IMR-90 (cell line): Measurements from ENCODE around the gene ASS1. TPM values are rescaled to one million over a fixed set of nuclear protein-coding genes. Genes with fewer than 3 reads are reported as not detected.

ENCODE experiments used
- ATAC-seq: fragments of 200-7000 bp; cut with Tn5 transposase; 2 replicates; pipeline ENCODE4 v1.9.1; 2020; ENCODE audit warnings: low read depth, mild to moderate bottlenecking, moderate library complexity
- BruUV-seq: library from RNA; stranded (reverse); fragments of 400-500 nt; replicated peaks from 2 replicates; lab custom pipeline; 2021; lab: Mats Ljungman, UMichigan
- CTCF ChIA-PET: fragments of 300-600 bp; formaldehyde crosslinking; extraction: SDS; loops from one replicate; lab custom pipeline; 2021; ENCODE audit warnings: antibody characterized with exemption; lab: Yijun Ruan, JAX
- POLR2A ChIA-PET: fragments of 300-600 bp; sonication (Branson Sonifier 250); formaldehyde crosslinking; loops from one replicate; lab custom pipeline; 2022; ENCODE audit warnings: antibody characterized with exemption; ENCODE audit not compliant: unreplicated experiment; lab: Charles Lee
- DNase-seq: peaks from one replicate; pipeline ENCODE4 v3.0.0; 2013
- H2AFZ ChIP-seq: replicated peaks from 2 replicates; pipeline ENCODE3; 2013; ENCODE audit warnings: low read length, mild to moderate bottlenecking; ENCODE audit not compliant: poor library complexity
- H2AK5ac ChIP-seq: 2 replicates; pipeline ENCODE4 v1.6.1; 2013; ENCODE audit warnings: low read depth, low read length, inconsistent platforms
- H2AK9ac ChIP-seq: replicated peaks from 2 replicates; pipeline ENCODE3; 2013; ENCODE audit warnings: mild to moderate bottlenecking, low read depth, low read length, moderate library complexity; ENCODE audit not compliant: poor library complexity
- H2BK120ac ChIP-seq: 2 replicates; pipeline ENCODE4 v1.6.1; 2013; ENCODE audit warnings: low read depth, low read length, inconsistent platforms
- H2BK15ac ChIP-seq: 3 replicates; pipeline ENCODE4 v1.6.1; 2013; ENCODE audit warnings: low read depth, low read length, inconsistent platforms
- H2BK20ac ChIP-seq: 2 replicates; pipeline ENCODE4 v1.6.1; 2013; ENCODE audit warnings: low read depth, mild to moderate bottlenecking, inconsistent platforms, low read length, moderate library complexity
- H2BK5ac ChIP-seq: 2 replicates; pipeline ENCODE4 v1.6.1; 2013; ENCODE audit warnings: mild to moderate bottlenecking, low read depth, low read length, inconsistent platforms; ENCODE audit not compliant: poor library complexity, severe bottlenecking
- H3K14ac ChIP-seq: replicated peaks from 2 replicates; pipeline ENCODE4 v1.6.1; 2013; ENCODE audit warnings: low read depth, low read length, inconsistent platforms
- H3K18ac ChIP-seq: 2 replicates; pipeline ENCODE4 v1.6.1; 2013; ENCODE audit warnings: low read depth, low read length, control low read depth
- H3K23ac ChIP-seq: 2 replicates; pipeline ENCODE4 v1.6.1; 2013; ENCODE audit warnings: low read depth, low read length, inconsistent platforms
- H3K27ac ChIP-seq: 2 replicates; pipeline ENCODE4 v1.5.1; 2013; ENCODE audit warnings: mild to moderate bottlenecking, control low read depth, low read length; ENCODE audit not compliant: insufficient read depth
- H3K27me3 ChIP-seq: 2 replicates; pipeline ENCODE4 v1.6.1; 2013; ENCODE audit warnings: low read length; ENCODE audit not compliant: control insufficient read depth, insufficient read depth
- H3K36me3 ChIP-seq: 2 replicates; pipeline ENCODE4 v1.6.1; 2013; ENCODE audit warnings: low read length, mixed read lengths; ENCODE audit not compliant: control insufficient read depth, insufficient read depth
- H3K4ac ChIP-seq: 2 replicates; pipeline ENCODE4 v1.6.1; 2013; ENCODE audit warnings: low read depth, low read length, inconsistent platforms
- H3K4me1 ChIP-seq: 2 replicates; pipeline ENCODE4 v1.6.1; 2013; ENCODE audit warnings: low read length, mixed read lengths; ENCODE audit not compliant: control insufficient read depth, insufficient read depth
- H3K4me2 ChIP-seq: 2 replicates; pipeline ENCODE4 v1.6.1; 2013; ENCODE audit warnings: low read depth, mild to moderate bottlenecking, control low read depth, low read length, moderate library complexity
- H3K4me3 ChIP-seq: 2 replicates; pipeline ENCODE4 v1.5.1; 2013; ENCODE audit warnings: low read depth, mild to moderate bottlenecking, control low read depth, low read length, moderate library complexity; ENCODE audit not compliant: insufficient read depth
- H3K56ac ChIP-seq: 2 replicates; pipeline ENCODE4 v1.6.1; 2013; ENCODE audit warnings: low read length, inconsistent platforms; ENCODE audit not compliant: insufficient read depth; ENCODE audit errors: extremely low read depth
- H3K79me1 ChIP-seq, 2 experiments: 2 replicates each; pipeline ENCODE4 v1.6.1; 2013; ENCODE audit warnings: low read length in 2 of 2, inconsistent platforms in 1 of 2, low read depth in 1 of 2
- H3K9ac ChIP-seq: 2 replicates; pipeline ENCODE4 v1.6.1; 2013; ENCODE audit warnings: low read depth, low read length, control low read depth
- H3K9me1 ChIP-seq: 2 replicates; pipeline ENCODE4 v1.6.1; 2013; ENCODE audit warnings: low read length, inconsistent platforms; ENCODE audit not compliant: insufficient read depth
- H3K9me3 ChIP-seq: 2 replicates; pipeline ENCODE4 v1.6.1; 2013; ENCODE audit warnings: low read length; ENCODE audit not compliant: control insufficient read depth, insufficient read depth
- H4K20me1 ChIP-seq: 2 replicates; pipeline ENCODE4 v1.6.1; 2013; ENCODE audit warnings: low read length, inconsistent platforms; ENCODE audit not compliant: insufficient read depth
- H4K5ac ChIP-seq: 2 replicates; pipeline ENCODE4 v1.6.1; 2013; ENCODE audit warnings: mild to moderate bottlenecking, low read depth, low read length, control low read depth
- H4K8ac ChIP-seq, 2 experiments: 2 replicates each; pipeline ENCODE4 v1.6.1; 2013; ENCODE audit warnings: low read depth in 2 of 2, low read length in 2 of 2, control low read depth in 1 of 2, inconsistent platforms in 1 of 2
- H4K91ac ChIP-seq: 2 replicates; pipeline ENCODE4 v1.6.1; 2013; ENCODE audit warnings: low read depth, low read length, inconsistent platforms; ENCODE audit not compliant: insufficient read depth
- BHLHE40 ChIP-seq: fragments of 150-350 bp; IDR thresholded peaks from 2 replicates; pipeline ENCODE4 v1.6.1; 2016; ENCODE audit warnings: mild to moderate bottlenecking, low read depth, low read length
- CEBPB ChIP-seq: IDR thresholded peaks from 2 replicates; pipeline ENCODE4 v1.6.1; 2012; ENCODE audit warnings: low read depth, low read length, improper control_type of control experiment
- FOS ChIP-seq: fragments of 150-350 bp; IDR thresholded peaks from 2 replicates; pipeline ENCODE4 v1.6.1; 2016; ENCODE audit warnings: low read depth, low read length
- MAFK ChIP-seq: IDR thresholded peaks from 2 replicates; pipeline ENCODE4 v1.6.1; 2012; ENCODE audit warnings: low read depth, low read length, improper control_type of control experiment
- MXI1 ChIP-seq: IDR thresholded peaks from 2 replicates; pipeline ENCODE4 v1.6.1; 2012; ENCODE audit warnings: low read depth, mild to moderate bottlenecking, low read length, moderate library complexity, borderline replicate concordance
- NFE2L2 ChIP-seq: fragments of 150-350 bp; IDR thresholded peaks from 2 replicates; pipeline ENCODE4 v1.6.1; 2016; ENCODE audit warnings: low read depth, mild to moderate bottlenecking, low read length
- POLR2A ChIP-seq: IDR thresholded peaks from 2 replicates; pipeline ENCODE4 v1.6.1; 2012; ENCODE audit warnings: mild to moderate bottlenecking, low read depth, low read length
- RAD21 ChIP-seq: IDR thresholded peaks from 2 replicates; pipeline ENCODE4 v1.6.1; 2012; ENCODE audit warnings: low read length, improper control_type of control experiment
- RCOR1 ChIP-seq: IDR thresholded peaks from 2 replicates; pipeline ENCODE4 v1.6.1; 2012; ENCODE audit warnings: mild to moderate bottlenecking, low read length, improper control_type of control experiment; ENCODE audit not compliant: insufficient replicate concordance
- RFX5 ChIP-seq: IDR thresholded peaks from 2 replicates; pipeline ENCODE4 v1.8.0; 2012; ENCODE audit warnings: low read depth, mild to moderate bottlenecking, low read length, moderate library complexity
- SMC3 ChIP-seq: fragments of 150-350 bp; IDR thresholded peaks from 2 replicates; pipeline ENCODE4 v1.6.1; 2016; ENCODE audit warnings: low read depth, mild to moderate bottlenecking, antibody characterized with exemption, low read length, moderate library complexity
- WGBS, 2 experiments: methylation state at CpG; one replicate each; pipeline versions ENCODE4 v1.1.5 to v1.1.7; 2013; ENCODE audit warnings: missing lambda C conversion rate in 2 of 2; ENCODE audit not compliant: insufficient read length in 1 of 2; ENCODE audit errors: extremely low coverage in 2 of 2; 5-methylcytosine and 5-hydroxymethylcytosine counted together
- dilution Hi-C: fragments of 300-500 bp; cut with HindIII; formaldehyde crosslinking; loops from one replicate; pipeline ENCODE4 v1.14.3; 2018; ENCODE audit warnings: low sequenced_read_pairs; ENCODE audit not compliant: unreplicated experiment
- in situ Hi-C: fragments of 300-500 bp; cut with MboI; formaldehyde crosslinking; loops from 3 replicates; pipeline ENCODE4 v1.14.3; 2019; ENCODE audit warnings: low sequenced_read_pairs, inconsistent platforms, mixed read lengths
- intact Hi-C: fragments of 100-400 bp; cut with micrococcal nuclease; formaldehyde crosslinking; loops from 2 replicates; pipeline ENCODE4 v1.10.0; 2022
- polyA plus RNA-seq, 3 experiments: library from polyadenylated mRNA; depleted of rRNA; stranded (reverse); fragments of >200 nt; gene quantifications; 2 replicates each; pipeline ENCODE4 v1.2.3, GENCODE V29; 2012; ENCODE audit warnings: low replicate concordance in 1 of 3
- total RNA-seq: library from RNA; depleted of rRNA; stranded (reverse); fragments of >200 nt; gene quantifications from 2 replicates; pipeline ENCODE4 v1.2.3, GENCODE V29; 2012
- TF ChIP-seq, protein P1 (sequence below): fragments of 150-350 bp; IDR thresholded peaks from 2 replicates; pipeline ENCODE4 v1.6.1; 2016; ENCODE audit warnings: low read depth, mild to moderate bottlenecking, low read length, moderate library complexity, borderline replicate concordance
- TF ChIP-seq, protein P2 (sequence below): conservative IDR thresholded peaks from 2 replicates; pipeline ENCODE4 v1.5.1; 2012; ENCODE audit warnings: mild to moderate bottlenecking, low read depth, low read length, improper control_type of control experiment
- TF ChIP-seq, protein P3 (sequence below): fragments of 150-350 bp; IDR thresholded peaks from 2 replicates; pipeline ENCODE4 v1.6.1; 2017; ENCODE audit warnings: mild to moderate bottlenecking, antibody characterized with exemption, low read length, low read depth

ASS1 gene
- total and polyA plus RNA-seq, 2 of the 4 experiments (the other 2 are of a cell fraction), result 39.6 to 41.9 TPM

- no peak overlapping the region for H3K27ac ChIP-seq
- BruUV-seq, result no TSS peak
- H3K9ac ChIP-seq, result no peak overlapping the region
- in situ Hi-C loops (no loop called here), intact Hi-C loops (no loop called here), dilution Hi-C loops (no loop called here)
- H2BK20ac ChIP-seq, result no peak overlapping the region
- H4K8ac ChIP-seq, result no peak overlapping the region
- H4K91ac ChIP-seq, result no peak overlapping the region
- no peak overlapping the region for H3K18ac ChIP-seq
- no peak overlapping the region for H2AK9ac ChIP-seq
- H3K4ac ChIP-seq, result no peak overlapping the region
- H2BK15ac ChIP-seq, result no peak overlapping the region
- TF ChIP-seq BHLHE40, result no peak
- TF ChIP-seq RCOR1, result no peak
- TF ChIP-seq FOS, result no peak
- no peak for TF ChIP-seq RAD21
- TF ChIP-seq, protein P1, sequence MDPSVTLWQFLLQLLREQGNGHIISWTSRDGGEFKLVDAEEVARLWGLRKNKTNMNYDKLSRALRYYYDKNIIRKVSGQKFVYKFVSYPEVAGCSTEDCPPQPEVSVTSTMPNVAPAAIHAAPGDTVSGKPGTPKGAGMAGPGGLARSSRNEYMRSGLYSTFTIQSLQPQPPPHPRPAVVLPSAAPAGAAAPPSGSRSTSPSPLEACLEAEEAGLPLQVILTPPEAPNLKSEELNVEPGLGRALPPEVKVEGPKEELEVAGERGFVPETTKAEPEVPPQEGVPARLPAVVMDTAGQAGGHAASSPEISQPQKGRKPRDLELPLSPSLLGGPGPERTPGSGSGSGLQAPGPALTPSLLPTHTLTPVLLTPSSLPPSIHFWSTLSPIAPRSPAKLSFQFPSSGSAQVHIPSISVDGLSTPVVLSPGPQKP, result no peak
- TF ChIP-seq, protein P2, sequence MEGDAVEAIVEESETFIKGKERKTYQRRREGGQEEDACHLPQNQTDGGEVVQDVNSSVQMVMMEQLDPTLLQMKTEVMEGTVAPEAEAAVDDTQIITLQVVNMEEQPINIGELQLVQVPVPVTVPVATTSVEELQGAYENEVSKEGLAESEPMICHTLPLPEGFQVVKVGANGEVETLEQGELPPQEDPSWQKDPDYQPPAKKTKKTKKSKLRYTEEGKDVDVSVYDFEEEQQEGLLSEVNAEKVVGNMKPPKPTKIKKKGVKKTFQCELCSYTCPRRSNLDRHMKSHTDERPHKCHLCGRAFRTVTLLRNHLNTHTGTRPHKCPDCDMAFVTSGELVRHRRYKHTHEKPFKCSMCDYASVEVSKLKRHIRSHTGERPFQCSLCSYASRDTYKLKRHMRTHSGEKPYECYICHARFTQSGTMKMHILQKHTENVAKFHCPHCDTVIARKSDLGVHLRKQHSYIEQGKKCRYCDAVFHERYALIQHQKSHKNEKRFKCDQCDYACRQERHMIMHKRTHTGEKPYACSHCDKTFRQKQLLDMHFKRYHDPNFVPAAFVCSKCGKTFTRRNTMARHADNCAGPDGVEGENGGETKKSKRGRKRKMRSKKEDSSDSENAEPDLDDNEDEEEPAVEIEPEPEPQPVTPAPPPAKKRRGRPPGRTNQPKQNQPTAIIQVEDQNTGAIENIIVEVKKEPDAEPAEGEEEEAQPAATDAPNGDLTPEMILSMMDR, result no peak
- TF ChIP-seq SMC3, result no peak
- TF ChIP-seq, protein P3, sequence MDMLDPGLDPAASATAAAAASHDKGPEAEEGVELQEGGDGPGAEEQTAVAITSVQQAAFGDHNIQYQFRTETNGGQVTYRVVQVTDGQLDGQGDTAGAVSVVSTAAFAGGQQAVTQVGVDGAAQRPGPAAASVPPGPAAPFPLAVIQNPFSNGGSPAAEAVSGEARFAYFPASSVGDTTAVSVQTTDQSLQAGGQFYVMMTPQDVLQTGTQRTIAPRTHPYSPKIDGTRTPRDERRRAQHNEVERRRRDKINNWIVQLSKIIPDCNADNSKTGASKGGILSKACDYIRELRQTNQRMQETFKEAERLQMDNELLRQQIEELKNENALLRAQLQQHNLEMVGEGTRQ, result no peak
- no peak for TF ChIP-seq NFE2L2
- no peak for TF ChIP-seq MXI1
- TF ChIP-seq RFX5, result no peak
- no peak for TF ChIP-seq CEBPB
- no peak for TF ChIP-seq MAFK
- no peak for TF ChIP-seq POLR2A
- no peaks in the 10 kb centered on the region for H3K79me1 ChIP-seq
- H3K23ac ChIP-seq, result no peak overlapping the region
- no peak overlapping the region for H3K14ac ChIP-seq
- H3K56ac ChIP-seq, result no peak overlapping the region
- H2BK120ac ChIP-seq, result no peak overlapping the region
- H3K4me3 ChIP-seq, result no peak overlapping the region
- H4K5ac ChIP-seq, result no peak overlapping the region
- WGBS, 2 experiments, result 87% methylated on average over 13 of the region's 27 CpGs; no CpG with 5 or more reads in 1 of the 2 experiments
- ChIA-PET POLR2A (no interaction called here), CTCF (interaction anchor here (1.3 to 1.5 kb wide), 2 partner anchors 219 to 221 kb away, joined by 3 to 5 read pairs; no protein-coding TSS in a partner anchor)
- no peak overlapping the region for H2AK5ac ChIP-seq
- no peaks in the 10 kb centered on the region for H3K36me3 ChIP-seq
- H2BK5ac ChIP-seq, result no peak overlapping the region
- peaks cover 8% of the 10 kb centered on the region for H4K20me1 ChIP-seq
- H3K9me3 ChIP-seq, result no peaks in the 10 kb centered on the region
- H3K27me3 ChIP-seq, result peaks cover 21% of the 10 kb centered on the region
- H2AFZ ChIP-seq, result no peak overlapping the region
- H3K4me1 ChIP-seq, result no peaks in the 10 kb centered on the region
- no peaks in the 10 kb centered on the region for H3K9me1 ChIP-seq
- no peak for ATAC-seq
- no peak overlapping the region for H3K4me2 ChIP-seq
- no peak for DNase-seq
These were observed 18.2 kb downstream of the ASS1 start for GRCh38 chr9:130462685-130463540.
